Measurements from ENCODE around the gene RAP1GAP.

RAP1GAP gene

DNA sequence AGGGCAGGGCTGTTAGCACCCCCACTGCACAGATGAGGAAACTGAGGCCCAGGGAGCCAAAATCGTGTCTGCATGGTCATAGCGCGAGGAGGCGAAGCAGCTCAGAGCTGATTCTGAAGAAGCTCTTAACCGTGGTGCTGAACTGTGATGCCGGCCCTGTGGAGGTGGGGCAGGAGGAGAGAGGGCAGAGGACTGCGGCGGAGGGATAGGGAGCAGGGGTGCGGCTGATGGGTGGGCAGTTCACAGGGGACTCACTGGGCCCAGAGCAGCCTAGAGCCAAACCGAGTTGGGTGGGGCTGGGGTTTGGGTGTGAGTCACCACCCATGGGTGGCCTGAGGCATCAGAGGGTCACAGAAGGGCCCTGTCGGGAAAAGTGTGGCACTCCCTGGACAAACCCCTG, 74.7 kb downstream of the RAP1GAP start:
- no peak for FAIRE-seq
- DNase-seq (ENCODE audit: low spot score), result no peak

DNA sequence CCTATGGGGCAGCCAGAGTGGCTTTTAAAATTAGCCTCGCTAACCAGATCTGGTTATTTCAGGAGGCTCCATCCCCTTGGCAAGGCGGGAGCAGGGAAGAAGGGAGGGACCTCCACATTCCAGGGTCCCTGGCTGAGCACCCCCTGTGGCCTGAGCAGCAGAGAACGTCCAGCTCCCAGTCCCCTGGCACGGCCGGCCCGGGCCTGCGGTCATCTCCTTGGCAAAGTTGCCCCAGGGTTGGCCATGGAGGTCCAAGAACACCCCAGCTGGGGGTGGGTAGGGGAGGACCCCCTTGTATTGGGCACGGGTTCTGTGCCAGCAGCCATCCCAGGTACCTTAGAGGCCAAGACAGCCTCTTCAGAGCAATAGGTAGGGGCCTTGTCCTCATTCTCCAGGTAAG, 75.9 kb downstream of the RAP1GAP start:
- no peak for FAIRE-seq
- DNase-seq (ENCODE audit: low spot score), result no peak

GRCh38 chr1:21592086-21592865, 76.9 kb downstream of the RAP1GAP start:
- no peak for DNase-seq (ENCODE audit: low spot score)
- FAIRE-seq, result no peak

GRCh38 chr1:21590934-21591333, 78.2 kb downstream of the RAP1GAP start:
- FAIRE-seq, result no peak
- DNase-seq (ENCODE audit: low spot score), result no peak

DNA sequence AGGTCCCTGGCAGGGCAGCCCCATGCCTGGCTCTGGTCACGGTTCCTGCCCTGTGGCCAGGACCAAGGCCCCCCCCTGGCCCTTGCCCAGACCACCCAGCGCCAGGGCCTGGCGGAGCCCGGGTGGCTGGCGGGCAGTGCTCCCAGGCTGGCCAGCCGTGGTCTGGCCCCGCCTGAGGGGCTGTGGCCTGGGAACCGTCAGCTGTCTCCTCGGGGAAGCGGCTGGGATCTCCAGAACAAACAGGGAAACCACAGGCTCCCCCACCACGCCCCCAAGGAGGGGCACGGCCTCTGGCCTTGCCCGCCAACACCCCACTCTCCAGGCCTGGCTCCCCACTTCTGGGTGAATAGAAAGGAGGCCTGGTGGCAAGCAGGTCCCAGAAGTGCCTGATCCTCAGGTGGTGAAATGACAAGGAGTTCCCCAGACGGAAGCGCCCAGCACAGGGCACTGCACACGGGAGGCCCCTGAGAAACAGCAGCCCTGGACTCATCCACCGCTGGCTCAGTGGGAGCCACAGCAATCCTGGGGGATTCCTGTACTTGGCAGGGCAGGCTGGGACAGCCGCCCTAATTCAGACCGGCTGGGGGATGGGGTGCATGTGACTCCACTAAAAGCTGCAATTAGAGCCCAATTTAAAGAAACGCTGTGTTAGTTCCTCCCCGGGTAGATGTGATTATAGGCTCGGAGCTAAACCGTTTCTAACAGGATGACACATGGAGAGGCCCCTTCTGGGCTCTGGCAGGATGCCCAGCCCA, 78.9 kb downstream of the RAP1GAP start:
- FAIRE-seq, result no peak

DNA sequence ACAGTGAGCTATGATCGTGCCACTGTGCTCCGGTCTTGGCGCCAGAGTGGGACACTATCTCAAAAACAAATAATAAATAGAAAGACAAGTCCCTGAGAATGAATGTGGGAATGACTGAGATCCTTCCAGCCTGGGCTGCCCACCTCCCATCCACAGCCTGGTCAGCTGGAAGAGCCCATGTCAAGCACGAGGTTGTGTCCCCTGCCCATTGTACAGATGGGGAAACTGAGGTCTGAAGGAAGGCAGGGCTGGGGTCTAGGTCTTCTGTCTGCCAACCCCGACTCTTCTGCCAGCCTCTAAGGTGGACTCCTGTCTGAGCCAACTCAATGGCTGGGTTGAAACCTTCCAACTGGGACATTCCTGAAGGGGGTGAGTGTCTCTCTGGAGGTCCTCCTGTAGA, 79.5 kb downstream of the RAP1GAP start:
- no peak for FAIRE-seq
- DNase-seq (ENCODE audit: low spot score), result no peak

More for the DNA sequence above, 78.9 kb downstream of the RAP1GAP start:
- DNase-seq (ENCODE audit: low spot score), result no peak

- FAIRE-seq, result no peak
- DNase-seq (ENCODE audit: low spot score), result no peak
Measured at GRCh38 chr1:21587602-21587953, 81.6 kb downstream of the RAP1GAP start.

GRCh38 chr1:21586846-21587601, 82.1 kb downstream of the RAP1GAP start:
- FAIRE-seq, result peak; percentile 95

DNA sequence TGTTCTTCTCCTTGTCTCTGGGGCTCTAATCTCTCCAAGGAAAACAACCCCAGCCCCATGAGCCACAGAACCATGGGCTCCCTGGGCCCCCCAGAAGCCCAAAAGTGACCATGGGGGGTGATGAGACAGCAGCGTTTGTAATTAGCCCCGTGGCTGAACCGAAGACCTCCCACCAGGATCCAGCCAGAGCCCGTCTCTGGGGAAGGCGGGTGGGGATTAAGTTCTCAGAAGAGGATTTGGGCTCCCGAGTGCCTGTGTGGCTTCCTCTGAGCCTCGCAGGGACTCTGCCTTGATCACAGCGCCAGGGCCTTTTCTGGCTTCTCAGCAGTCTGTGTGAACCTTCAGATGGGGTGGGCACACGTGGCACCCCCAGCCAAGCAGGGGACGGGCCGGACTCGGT, 82.9 kb downstream of the RAP1GAP start:
- no peak for FAIRE-seq
- DNase-seq (ENCODE audit: low spot score), result no peak

More at GRCh38 chr1:21586846-21587601, 82.1 kb downstream of the RAP1GAP start:
- peak; percentile 99 for DNase-seq (ENCODE audit: low spot score)

GRCh38 chr1:21585037-21585436, 84.1 kb downstream of the RAP1GAP start:
- no peak for DNase-seq (ENCODE audit: low spot score)
- FAIRE-seq, result no peak

- DNase-seq (ENCODE audit: low spot score), result no peak
- FAIRE-seq, result no peak
Measured at GRCh38 chr1:21584096-21584495, 85.1 kb downstream of the RAP1GAP start.

DNA sequence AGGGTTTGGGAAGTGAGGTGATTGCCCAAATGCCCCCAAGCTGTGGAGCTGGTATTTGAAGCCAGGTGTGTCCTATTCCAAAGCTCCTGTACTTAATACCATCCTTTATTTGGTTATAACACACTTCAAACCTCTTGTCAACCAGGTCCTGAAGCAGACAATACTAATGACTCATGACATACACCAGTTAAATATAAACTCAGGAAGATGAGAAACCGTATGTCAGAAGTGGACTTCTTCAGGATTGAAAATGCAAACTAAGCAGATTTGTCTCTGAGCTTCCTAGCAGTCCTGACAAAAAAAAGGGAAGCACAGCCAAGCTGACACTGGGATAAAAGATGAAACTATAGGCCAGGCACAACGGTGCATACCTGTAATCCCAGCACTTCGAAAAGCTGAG, 89.4 kb downstream of the RAP1GAP start:
- DNase-seq (ENCODE audit: low spot score), result peak; percentile 86
- FAIRE-seq, result peak; percentile 97

DNA sequence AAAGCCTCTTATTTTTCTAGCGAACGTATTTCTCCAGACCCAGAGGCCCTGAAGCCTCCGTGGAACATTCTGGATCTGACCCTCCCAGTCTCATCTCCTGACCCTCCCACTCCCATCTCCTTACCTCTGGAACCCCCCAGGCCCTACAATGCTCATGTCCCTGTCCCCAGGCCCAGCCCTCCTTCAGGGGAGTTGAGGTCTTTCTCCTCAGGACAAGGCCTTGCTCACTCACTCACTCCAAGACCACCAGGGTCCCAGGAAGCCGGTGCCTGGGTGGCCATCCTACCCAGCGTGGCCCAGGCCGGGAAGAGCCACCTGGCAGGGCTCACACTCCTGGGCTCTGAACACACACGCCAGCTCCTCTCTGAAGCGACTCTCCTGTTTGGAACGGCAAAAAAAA, 91.2 kb downstream of the RAP1GAP start:
- DNase-seq (ENCODE audit: low spot score) (no peak), FAIRE-seq (no peak)

DNA sequence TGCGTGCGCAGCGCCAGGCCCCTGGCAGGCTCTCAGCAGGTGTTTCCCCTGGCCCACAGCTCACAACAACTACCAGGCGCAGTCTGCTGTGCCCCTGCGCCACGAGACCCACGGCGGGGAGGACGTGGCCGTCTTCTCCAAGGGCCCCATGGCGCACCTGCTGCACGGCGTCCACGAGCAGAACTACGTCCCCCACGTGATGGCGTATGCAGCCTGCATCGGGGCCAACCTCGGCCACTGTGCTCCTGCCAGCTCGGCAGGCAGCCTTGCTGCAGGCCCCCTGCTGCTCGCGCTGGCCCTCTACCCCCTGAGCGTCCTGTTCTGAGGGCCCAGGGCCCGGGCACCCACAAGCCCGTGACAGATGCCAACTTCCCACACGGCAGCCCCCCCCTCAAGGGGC, 91.8 kb downstream of the RAP1GAP start:
- FAIRE-seq (no peak), DNase-seq (ENCODE audit: low spot score) (no peak)

GRCh38 chr1:21576798-21577187, 92.4 kb downstream of the RAP1GAP start:
- DNase-seq (ENCODE audit: low spot score), result no peak
- FAIRE-seq, result no peak

- FAIRE-seq (no peak), DNase-seq (ENCODE audit: low spot score) (no peak)
Measured at GRCh38 chr1:21576031-21576797, 92.9 kb downstream of the RAP1GAP start.

DNA sequence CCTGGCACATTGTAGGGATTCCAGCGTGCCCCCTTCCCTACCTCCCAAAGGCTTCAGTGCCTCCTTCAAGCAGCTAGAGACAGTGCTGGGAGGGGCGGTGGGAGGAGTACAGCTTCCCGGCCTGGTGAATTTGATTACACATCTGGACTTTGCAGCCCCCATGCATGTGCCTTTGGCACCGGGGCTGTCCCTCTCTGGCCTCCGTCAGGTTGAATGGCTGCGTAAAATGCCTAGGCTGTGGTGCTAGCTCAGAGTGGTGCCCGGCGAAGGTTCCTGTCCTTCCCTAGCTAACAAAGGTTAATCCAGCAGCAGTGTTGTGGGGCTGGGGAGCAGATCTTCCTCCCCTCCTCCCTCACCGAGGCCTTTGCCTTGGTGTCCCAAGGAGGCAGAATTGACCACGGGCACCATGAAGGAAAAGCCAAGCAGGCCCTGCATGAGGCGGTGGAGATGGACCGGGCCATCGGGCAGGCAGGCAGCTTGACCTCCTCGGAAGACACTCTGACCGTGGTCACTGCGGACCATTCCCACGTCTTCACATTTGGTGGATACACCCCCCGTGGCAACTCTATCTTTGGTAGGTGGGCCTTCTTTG, 93.7 kb downstream of the RAP1GAP start:
- FAIRE-seq (no peak), DNase-seq (ENCODE audit: low spot score) (no peak)

DNA sequence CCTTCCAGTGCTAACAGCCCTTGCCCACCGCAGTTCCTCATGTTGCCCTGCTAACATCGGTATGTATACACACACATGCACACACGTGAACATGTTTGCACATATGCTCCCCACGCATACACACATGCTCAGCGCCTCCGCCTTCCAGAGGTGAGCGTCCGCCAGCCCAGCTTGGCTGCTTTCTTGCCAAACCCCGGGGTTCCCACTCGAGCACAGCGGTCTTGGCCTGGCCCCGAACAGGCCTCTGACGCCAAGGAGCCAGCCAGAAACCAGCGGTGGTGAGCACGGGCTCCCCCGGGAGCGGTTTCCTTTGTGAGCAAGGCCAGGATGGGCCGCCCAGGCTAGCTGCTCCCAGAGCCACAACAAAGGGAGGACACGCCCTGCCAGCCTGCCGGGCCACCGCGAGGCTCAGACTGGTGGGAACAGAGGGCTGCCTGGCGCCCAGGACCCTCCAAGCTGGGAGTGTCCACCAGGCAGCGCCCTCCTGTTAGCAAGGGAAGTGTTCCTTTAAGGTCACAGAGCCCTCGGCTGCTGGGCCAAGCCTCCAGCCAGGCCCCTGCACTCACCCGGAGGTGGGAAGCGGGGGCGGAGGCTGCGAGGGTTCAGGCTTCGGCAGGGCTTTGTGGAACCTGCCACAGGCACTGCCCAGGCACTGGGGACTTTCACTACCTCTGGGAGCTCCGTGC, 94.5 kb downstream of the RAP1GAP start:
- DNase-seq (ENCODE audit: low spot score) (no peak), FAIRE-seq (no peak)

- no peak for FAIRE-seq
- DNase-seq (ENCODE audit: low spot score), result peak; percentile 47
Measured at GRCh38 chr1:21573971-21574465, 95.1 kb downstream of the RAP1GAP start.

DNA sequence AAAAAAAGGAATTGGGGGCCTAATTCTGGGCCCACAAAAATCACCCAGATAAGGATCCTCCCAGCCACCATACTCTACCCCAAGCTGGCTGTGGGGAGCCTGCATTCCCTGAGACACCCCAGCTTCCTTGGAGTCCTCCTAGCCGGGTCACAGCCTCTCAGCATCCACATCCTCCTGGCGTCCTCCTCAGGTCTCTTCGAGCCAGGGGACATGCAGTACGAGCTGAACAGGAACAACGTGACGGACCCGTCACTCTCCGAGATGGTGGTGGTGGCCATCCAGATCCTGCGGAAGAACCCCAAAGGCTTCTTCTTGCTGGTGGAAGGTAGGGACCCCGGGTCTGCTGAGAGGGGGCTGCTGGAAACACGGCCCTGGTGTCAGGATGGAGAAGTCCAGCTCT, 95.7 kb downstream of the RAP1GAP start:
- DNase-seq (ENCODE audit: low spot score) (no peak), FAIRE-seq (no peak)

Data from RCC 7860 (cell line).